Fibroblast of lung (primary cell): ENCODE measurements around the gene RUBCN. TPM values are rescaled to one million over a fixed set of nuclear protein-coding genes. Genes with fewer than 3 reads are reported as not detected.

Source experiments
- DNase-seq, 2 donors: peaks; one replicate each; pipeline versions ENCODE4 v3.0.0 to v3.0.0-alpha.2; 2010; ENCODE audit warnings: low read depth in 2 of 2
- H2AFZ ChIP-seq: 2 replicates; pipeline ENCODE4 v1.5.1; 2012; ENCODE audit warnings: low read length, control low read depth, inconsistent platforms
- H3K27ac ChIP-seq: 2 replicates; pipeline ENCODE4 v1.5.1; 2011; ENCODE audit warnings: low read length, control low read depth; ENCODE audit not compliant: insufficient read depth
- H3K27me3 ChIP-seq: 2 replicates; pipeline ENCODE4 v1.5.1; 2011; ENCODE audit warnings: mild to moderate bottlenecking, low read length; ENCODE audit not compliant: control insufficient read depth, insufficient read depth
- H3K36me3 ChIP-seq: 2 replicates; pipeline ENCODE4 v1.5.1; 2011; ENCODE audit warnings: low read length; ENCODE audit not compliant: control insufficient read depth, insufficient read depth
- H3K4me1 ChIP-seq: 2 replicates; pipeline ENCODE4 v1.5.1; 2011; ENCODE audit warnings: low read length; ENCODE audit not compliant: control insufficient read depth, insufficient read depth; ENCODE audit errors: extremely low read depth
- H3K4me2 ChIP-seq: 2 replicates; pipeline ENCODE4 v1.5.1; 2011; ENCODE audit warnings: low read length, control low read depth; ENCODE audit not compliant: insufficient read depth; ENCODE audit errors: extremely low read depth
- H3K4me3 ChIP-seq, 4 experiments: fragments of 200-600 bp in 1 of 4; sonication (generic) in 1 of 4; replicated peaks in 1 of 4; 2 replicates each; pipeline ENCODE4 v1.5.1; 2011 to 2016; ENCODE audit warnings: low read length in 4 of 4, low read depth in 3 of 4, mild to moderate bottlenecking in 3 of 4, control low read depth in 2 of 4, inconsistent platforms in 1 of 4, mixed read lengths in 1 of 4; ENCODE audit not compliant: insufficient read depth in 1 of 4; ENCODE audit errors: control extremely low read depth in 1 of 4
- H3K79me2 ChIP-seq: 2 replicates; pipeline ENCODE4 v1.5.1; 2012; ENCODE audit warnings: mild to moderate bottlenecking, low read length, inconsistent platforms; ENCODE audit not compliant: control insufficient read depth, insufficient read depth
- H3K9ac ChIP-seq: 2 replicates; pipeline ENCODE4 v1.5.1; 2011; ENCODE audit warnings: mild to moderate bottlenecking, low read length, control low read depth; ENCODE audit not compliant: insufficient read depth
- H3K9me3 ChIP-seq: 2 replicates; pipeline ENCODE4 v1.5.1; 2012; ENCODE audit warnings: low read depth, low read length; ENCODE audit not compliant: control insufficient read depth, insufficient read depth
- H4K20me1 ChIP-seq: 2 replicates; pipeline ENCODE4 v1.5.1; 2011; ENCODE audit warnings: low read length; ENCODE audit not compliant: control insufficient read depth, insufficient read depth; ENCODE audit errors: extremely low read depth
- CTCF ChIP-seq, 2 donors: IDR thresholded peaks in 1 of 2; conservative IDR thresholded peaks in 1 of 2; 1 replicate in 1 of 2; 2 replicates in 1 of 2; pipeline ENCODE4 v1.5.1; 2011 to 2012; ENCODE audit warnings: low read length in 2 of 2, control low read depth in 1 of 2, inconsistent platforms in 1 of 2, low read depth in 1 of 2, mild to moderate bottlenecking in 1 of 2
- EZH2 ChIP-seq: IDR thresholded peaks from 2 replicates; pipeline ENCODE4 v1.5.1; 2012; ENCODE audit warnings: low read length, control low read depth, mild to moderate bottlenecking; ENCODE audit errors: missing control alignments
- polyA plus RNA-seq, 2 donors: library from polyadenylated mRNA; depleted of rRNA in 1 of 2; stranded (reverse) in 1 of 2; unstranded in 1 of 2; fragments of >200 nt; gene quantifications; 2 replicates each; pipeline ENCODE4 v1.2.1, GENCODE V29; 2011 to 2012; ENCODE audit warnings: missing spikeins in 1 of 2
- total RNA-seq: library from RNA; depleted of rRNA; stranded (reverse); fragments of >200 nt; gene quantifications from 2 replicates; pipeline ENCODE4 v1.2.1, GENCODE V29; 2014

Gene RUBCN
- total and polyA plus RNA-seq, 2 donors (not counting 1 experiment from before 2014, with no cell fraction given) = 13.0 to 15.2 TPM

DNA sequence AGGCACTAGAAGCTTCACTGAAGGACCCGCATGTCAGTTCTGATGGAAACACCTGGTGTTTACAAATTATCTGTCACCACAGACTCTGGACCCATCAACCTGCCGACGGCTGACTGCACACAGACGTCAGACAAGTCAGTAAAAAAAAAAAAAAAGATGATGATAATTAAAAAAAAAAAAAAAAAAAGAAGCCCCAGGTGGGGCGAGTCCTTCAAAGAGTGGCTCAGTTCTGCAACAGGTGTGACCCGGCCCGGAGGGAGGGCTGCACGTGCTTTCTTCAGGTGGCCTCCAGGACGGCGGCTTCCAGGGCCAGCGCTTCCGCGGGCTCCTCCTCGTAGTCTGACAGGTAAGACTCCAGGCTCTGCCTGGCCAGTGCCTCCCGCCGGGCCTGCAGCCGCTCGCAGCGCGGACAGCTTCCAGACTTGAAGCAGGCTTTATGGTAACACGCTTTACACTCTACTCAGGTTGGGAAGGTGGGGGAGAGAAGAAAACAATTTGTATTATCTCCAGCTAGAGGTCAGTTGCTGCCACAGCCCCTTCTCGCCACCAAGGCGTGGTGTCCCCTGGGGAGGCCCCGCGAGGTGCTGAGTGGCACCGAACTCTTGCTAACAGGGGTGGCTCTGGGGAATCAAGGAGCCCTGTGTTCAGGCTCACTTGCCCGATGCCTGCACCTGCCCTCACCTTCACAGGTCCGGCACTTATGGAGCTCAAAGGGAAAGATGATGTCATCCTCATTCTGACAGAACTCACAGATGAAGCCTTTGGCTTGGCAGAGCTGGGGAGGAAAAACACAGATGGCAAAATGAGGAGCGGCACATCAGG lies 61.8 kb downstream of the RUBCN start:
- H3K27me3 ChIP-seq = no peaks in the 10 kb centered on the region
- H3K27ac ChIP-seq = no peak overlapping the region
- no peaks in the 10 kb centered on the region for H4K20me1 ChIP-seq
- no peak for DNase-seq
- H3K79me2 ChIP-seq = no peaks in the 10 kb centered on the region
- no peaks in the 10 kb centered on the region for H3K9me3 ChIP-seq
- peaks cover 13% of the 10 kb centered on the region for H3K36me3 ChIP-seq
- no peak overlapping the region for H3K4me2 ChIP-seq
- no peaks in the 10 kb centered on the region for H3K4me1 ChIP-seq
- no peak overlapping the region for H3K9ac ChIP-seq
- no peak overlapping the region for H2AFZ ChIP-seq
- no peak for TF ChIP-seq CTCF (conservative IDR thresholded peaks at IDR 0.05 in 1 of 2, IDR thresholded peaks at IDR 0.05 in 1 of 2; ENCODE audit: low read depth in 1 of 2, low read length in 2 of 2)
- no peak for TF ChIP-seq EZH2
- H3K4me3 ChIP-seq = no peak overlapping the region

GRCh38 chr3:197673170-197673569 lies 63.5 kb downstream of the RUBCN start:
- H3K9ac ChIP-seq = no peak overlapping the region
- H3K79me2 ChIP-seq = no peaks in the 10 kb centered on the region
- H3K4me1 ChIP-seq = no peaks in the 10 kb centered on the region
- no peak overlapping the region for H3K4me2 ChIP-seq
- H2AFZ ChIP-seq = no peak overlapping the region
- no peak for DNase-seq
- peaks cover 13% of the 10 kb centered on the region for H3K36me3 ChIP-seq
- no peaks in the 10 kb centered on the region for H4K20me1 ChIP-seq
- no peak overlapping the region for H3K27ac ChIP-seq
- no peaks in the 10 kb centered on the region for H3K27me3 ChIP-seq
- H3K9me3 ChIP-seq = no peaks in the 10 kb centered on the region
- no peak overlapping the region for H3K4me3 ChIP-seq
- no peak for TF ChIP-seq EZH2
- no peak for TF ChIP-seq CTCF (conservative IDR thresholded peaks at IDR 0.05 in 1 of 2, IDR thresholded peaks at IDR 0.05 in 1 of 2; ENCODE audit: low read depth in 1 of 2, low read length in 2 of 2)

GRCh38 chr3:197670361-197670760 lies 66.3 kb downstream of the RUBCN start:
- no peak for DNase-seq
- Histone ChIP-seq H3K36me3 (peaks cover 7% of the 10 kb centered on the region), H3K9me3 (no peaks in the 10 kb centered on the region), H3K9ac (no peak overlapping the region), H3K27ac (no peak overlapping the region), H3K79me2 (no peaks in the 10 kb centered on the region), H4K20me1 (no peaks in the 10 kb centered on the region), H2AFZ (no peak overlapping the region), H3K4me2 (no peak overlapping the region), H3K27me3 (no peaks in the 10 kb centered on the region), H3K4me1 (no peaks in the 10 kb centered on the region), H3K4me3 (no peak overlapping the region)
- TF ChIP-seq CTCF (conservative IDR thresholded peaks at IDR 0.05 in 1 of 2, IDR thresholded peaks at IDR 0.05 in 1 of 2; ENCODE audit: low read depth in 1 of 2, low read length in 2 of 2) = no peak
